Natural killer cell (primary cell): ENCODE data around the gene SERINC3. TPM values are rescaled to one million over a fixed set of nuclear protein-coding genes. Genes with fewer than 3 reads are reported as not detected.
A peak's percentile ranks its signal among the peaks of the same experiment; 100 is the strongest.
"Not testable (repeated sequence)": the region's sequence is repeated elsewhere in the genome, so short reads cannot be mapped to it uniquely, and the experiment has no call there.

Source experiments
- ATAC-seq, 3 donors: fragments of 150-1000 bp in 2 of 3; fragments of 200-7000 bp in 1 of 3; cut with Tn5 transposase; 1 replicate in 1 of 3; 2 replicates in 2 of 3; pipeline ENCODE4 v1.10.0; 2021; ENCODE audit warnings: mild to moderate bottlenecking in 2 of 3, moderate library complexity in 2 of 3
- DNase-seq, 2 donors: peaks; one replicate each; pipeline versions ENCODE4 v3.0.0 to v3.0.0-alpha.2; 2013 to 2021; ENCODE audit warnings: mixed read lengths in 1 of 2
- H3K27ac ChIP-seq: one replicate; pipeline ENCODE4 v1.5.1; 2013; ENCODE audit warnings: mild to moderate bottlenecking, low read length
- H3K27me3 ChIP-seq: one replicate; pipeline ENCODE4 v1.6.1; 2013; ENCODE audit warnings: low read length; ENCODE audit not compliant: control insufficient read depth, insufficient read depth
- H3K36me3 ChIP-seq: one replicate; pipeline ENCODE4 v1.6.1; 2013; ENCODE audit warnings: low read length; ENCODE audit not compliant: control insufficient read depth, insufficient read depth
- H3K4me1 ChIP-seq: one replicate; pipeline ENCODE4 v1.6.1; 2013; ENCODE audit warnings: low read length; ENCODE audit not compliant: control insufficient read depth, insufficient read depth
- H3K4me3 ChIP-seq: one replicate; pipeline ENCODE4 v1.5.1; 2013; ENCODE audit warnings: low read length
- H3K9me3 ChIP-seq: one replicate; pipeline ENCODE4 v1.6.1; 2013; ENCODE audit warnings: low read length; ENCODE audit not compliant: control insufficient read depth, insufficient read depth
- H3K27ac Mint-ChIP-seq, 2 donors: one replicate each; pipeline ENCODE4 v1.8.0; 2022; ENCODE audit warnings: mild to moderate bottlenecking in 2 of 2, mixed read lengths in 2 of 2, moderate library complexity in 1 of 2
- H3K27me3 Mint-ChIP-seq, 2 donors: one replicate each; pipeline ENCODE4 v1.8.0; 2022; ENCODE audit warnings: low read depth in 2 of 2, mixed read lengths in 2 of 2
- H3K36me3 Mint-ChIP-seq: one replicate; pipeline ENCODE4 v1.8.0; 2022; ENCODE audit warnings: mixed read lengths
- H3K4me1 Mint-ChIP-seq, 2 donors: one replicate each; pipeline ENCODE4 v1.8.0; 2022; ENCODE audit warnings: mixed read lengths in 2 of 2
- H3K4me3 Mint-ChIP-seq: one replicate; pipeline ENCODE4 v1.8.0; 2022; ENCODE audit warnings: mild to moderate bottlenecking, moderate library complexity, mixed read lengths
- H3K9me3 Mint-ChIP-seq, 2 donors: one replicate each; pipeline ENCODE4 v1.8.0; 2022; ENCODE audit warnings: mixed read lengths in 2 of 2
- CTCF ChIP-seq: fragments of 200-600 bp; IDR thresholded peaks from one replicate; pipeline ENCODE4 v1.8.0; 2022; ENCODE audit warnings: antibody characterized with exemption
- WGBS: methylation state at CpG from one replicate; pipeline ENCODE4 v1.1.7; 2013; ENCODE audit warnings: missing lambda C conversion rate; ENCODE audit not compliant: insufficient coverage; 5-methylcytosine and 5-hydroxymethylcytosine counted together
- intact Hi-C: fragments of 100-400 bp; cut with micrococcal nuclease; formaldehyde crosslinking; loops from one replicate; pipeline ENCODE4 v1.14.2; 2022
- total RNA-seq, 4 donors: library from RNA; stranded (reverse); fragments of 120-200 nt in 1 of 4; gene quantifications; one replicate each; pipeline versions ENCODE4 v1.2.3 to v1.2.4, GENCODE V29; 2013 to 2022

The SERINC3 gene
- total RNA-seq, 3 donors from 2014 or later (not counting 1 experiment from before 2014, with no cell fraction given): 70.1 to 89.6 (median 78.6) TPM

GRCh38 chr20:44475694-44476560, 45.9 kb downstream of the SERINC3 start, which contains the start of gene TTPAL:
TSS of gene TTPAL (plus strand) at chr20:44475874. CDS start at chr20:44480000, 4,126 bp downstream.
- Mint-ChIP-seq H3K36me3 (no peaks in the 10 kb centered on the region), H3K27me3 (no peaks in the 10 kb centered on the region), H3K27ac (peak within 1 kb of the TSS; percentile 93 to 99), H3K4me3 (peak within 1 kb of the TSS; percentile 95), H3K4me1 (peaks cover 26 to 38% of the 10 kb centered on the region in 2 donors), H3K9me3 (no peaks in the 10 kb centered on the region)
- intact Hi-C loops: loop anchor here (1.0 to 2.0 kb wide), 2 partner anchors 45 to 134 kb away; no protein-coding TSS in a partner anchor
- DNase-seq: peak; percentile 89 to 96
- Histone ChIP-seq H3K9me3 (no peaks in the 10 kb centered on the region), H3K4me1 (peaks cover 15% of the 10 kb centered on the region), H3K27ac (peak within 1 kb of the TSS; percentile 97), H3K27me3 (no peaks in the 10 kb centered on the region), H3K4me3 (peak within 1 kb of the TSS; percentile 94), H3K36me3 (peaks cover 13% of the 10 kb centered on the region)
- TF ChIP-seq CTCF: peak; percentile 31
- ATAC-seq: peak; percentile 98 to 99 (median 98)
- WGBS: 3% methylated on average over 55 of the region's 55 CpGs

GRCh38 chr20:44475372-44475693, 46.5 kb downstream of the SERINC3 start:
- H3K27me3 ChIP-seq: no peaks in the 10 kb centered on the region
- H3K4me1 Mint-ChIP-seq: peaks cover 26 to 38% of the 10 kb centered on the region in 2 donors
- peak overlapping the region; percentile 93 to 99 for H3K27ac Mint-ChIP-seq
- H3K27ac ChIP-seq: peak overlapping the region; percentile 97
- H3K9me3 Mint-ChIP-seq: no peaks in the 10 kb centered on the region
- H3K4me3 ChIP-seq: peak overlapping the region; percentile 94
- DNase-seq (no peak), ATAC-seq (no peak)
- intact Hi-C loops: loop anchor here (1.0 kb wide), 1 partner anchor 135 kb away; no protein-coding TSS in a partner anchor
- WGBS: 24% methylated on average over 2 of the region's 2 CpGs
- H3K4me3 Mint-ChIP-seq: peak overlapping the region; percentile 95
- H3K9me3 ChIP-seq: no peaks in the 10 kb centered on the region
- peaks cover 15% of the 10 kb centered on the region for H3K4me1 ChIP-seq
- peaks cover 7% of the 10 kb centered on the region for H3K36me3 ChIP-seq
- no peak for TF ChIP-seq CTCF
- H3K27me3 Mint-ChIP-seq: no peaks in the 10 kb centered on the region
- H3K36me3 Mint-ChIP-seq: no peaks in the 10 kb centered on the region

- H3K9me3 Mint-ChIP-seq, H3K9me3 ChIP-seq, intact Hi-C loops, ATAC-seq, H3K4me3 ChIP-seq, H3K27me3 Mint-ChIP-seq, H3K27ac ChIP-seq, H3K27ac Mint-ChIP-seq, H3K27me3 ChIP-seq, H3K4me3 Mint-ChIP-seq, DNase-seq, H3K36me3 Mint-ChIP-seq, H3K36me3 ChIP-seq: not testable (repeated sequence)
- H3K4me1 Mint-ChIP-seq: peaks cover 26% of the 10 kb centered on the region in 2 donors
- peaks cover 15% of the 10 kb centered on the region for H3K4me1 ChIP-seq
- WGBS: 91% methylated on average over 9 of the region's 9 CpGs
Measured at GRCh38 chr20:44472283-44472682, 49.6 kb downstream of the SERINC3 start.

- 69% methylated on average over 2 of the region's 2 CpGs for WGBS
- DNase-seq (no peak), ATAC-seq (no peak)
- no peak for TF ChIP-seq CTCF
- Histone ChIP-seq H3K4me1 (peaks cover 14% of the 10 kb centered on the region), H3K27me3 (no peaks in the 10 kb centered on the region), H3K27ac (no peak overlapping the region), H3K36me3 (no peaks in the 10 kb centered on the region), H3K9me3 (no peaks in the 10 kb centered on the region), H3K4me3 (no peak overlapping the region)
- Mint-ChIP-seq H3K36me3 (no peaks in the 10 kb centered on the region), H3K9me3 (no peaks in the 10 kb centered on the region), H3K27me3 (peaks cover 0 to 3% of the 10 kb centered on the region in 2 donors), H3K4me1 (peaks cover 18 to 19% of the 10 kb centered on the region in 2 donors), H3K4me3 (no peak overlapping the region), H3K27ac (no peak overlapping the region)
- intact Hi-C loops: no loop called here
Measured at GRCh38 chr20:44471481-44471882, 50.4 kb downstream of the SERINC3 start.
